Measurements from ENCODE around the gene CYBC1.

DNA sequence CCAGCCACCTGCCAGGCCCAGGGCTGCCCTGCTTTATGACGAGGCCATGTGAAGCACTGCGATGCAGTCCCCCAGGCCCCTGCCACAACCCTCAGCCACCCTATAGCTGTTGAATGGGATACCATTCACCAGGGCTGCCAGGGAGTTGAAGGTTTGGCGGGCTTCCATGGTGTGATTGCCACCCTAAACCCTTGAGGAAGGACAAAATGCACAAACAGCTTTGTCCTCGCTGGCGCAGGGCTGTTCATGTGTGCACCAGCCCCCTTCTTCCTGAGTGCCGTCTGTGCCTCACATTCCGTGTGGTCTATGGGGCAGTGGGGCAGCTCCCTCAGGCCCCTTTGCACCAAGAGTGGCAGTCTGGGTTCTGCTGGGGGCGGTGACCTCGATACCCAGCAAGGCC is 33.3 kb upstream of the CYBC1 start:
- TF ChIP-seq, protein P1, sequence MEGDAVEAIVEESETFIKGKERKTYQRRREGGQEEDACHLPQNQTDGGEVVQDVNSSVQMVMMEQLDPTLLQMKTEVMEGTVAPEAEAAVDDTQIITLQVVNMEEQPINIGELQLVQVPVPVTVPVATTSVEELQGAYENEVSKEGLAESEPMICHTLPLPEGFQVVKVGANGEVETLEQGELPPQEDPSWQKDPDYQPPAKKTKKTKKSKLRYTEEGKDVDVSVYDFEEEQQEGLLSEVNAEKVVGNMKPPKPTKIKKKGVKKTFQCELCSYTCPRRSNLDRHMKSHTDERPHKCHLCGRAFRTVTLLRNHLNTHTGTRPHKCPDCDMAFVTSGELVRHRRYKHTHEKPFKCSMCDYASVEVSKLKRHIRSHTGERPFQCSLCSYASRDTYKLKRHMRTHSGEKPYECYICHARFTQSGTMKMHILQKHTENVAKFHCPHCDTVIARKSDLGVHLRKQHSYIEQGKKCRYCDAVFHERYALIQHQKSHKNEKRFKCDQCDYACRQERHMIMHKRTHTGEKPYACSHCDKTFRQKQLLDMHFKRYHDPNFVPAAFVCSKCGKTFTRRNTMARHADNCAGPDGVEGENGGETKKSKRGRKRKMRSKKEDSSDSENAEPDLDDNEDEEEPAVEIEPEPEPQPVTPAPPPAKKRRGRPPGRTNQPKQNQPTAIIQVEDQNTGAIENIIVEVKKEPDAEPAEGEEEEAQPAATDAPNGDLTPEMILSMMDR (conservative IDR thresholded peaks at IDR 0.05 in 1 of 2, IDR thresholded peaks at IDR 0.05 in 1 of 2; ENCODE audit: low read depth in 1 of 2, low read length in 2 of 2) = no peak
- no peak for TF ChIP-seq EZH2 (IDR thresholded peaks at IDR 0.05; ENCODE audit: low read length, missing control alignments)

Data from fibroblast of lung (primary cell).